HCT116 (cell line): ENCODE data around the gene ARSJ.

Source experiments
- EGR1 ChIP-seq: IDR thresholded peaks from 2 replicates; pipeline ENCODE4 v1.6.1; 2012; ENCODE audit warnings: low read depth
- ELF1 ChIP-seq: IDR thresholded peaks from 2 replicates; pipeline ENCODE4 v1.6.1; 2012; ENCODE audit warnings: low read depth, borderline replicate concordance
- MAX ChIP-seq: IDR thresholded peaks from 2 replicates; pipeline ENCODE4 v1.6.1; 2012
- POLR2AphosphoS5 ChIP-seq: IDR thresholded peaks from 2 replicates; pipeline ENCODE4 v1.6.1; 2011; ENCODE audit warnings: mild to moderate bottlenecking, low read depth, low read length, moderate library complexity
- RAD21 ChIP-seq: IDR thresholded peaks from 2 replicates; pipeline ENCODE4 v1.6.1; 2012; ENCODE audit warnings: low read depth, mild to moderate bottlenecking
- ZBTB33 ChIP-seq: IDR thresholded peaks from 2 replicates; pipeline ENCODE4 v1.6.1; 2011; ENCODE audit warnings: mild to moderate bottlenecking, low read length, moderate library complexity; ENCODE audit not compliant: insufficient replicate concordance; ENCODE audit errors: extremely low read depth
- TF ChIP-seq, protein P1 (sequence below), 3 experiments: fragments of 200-600 bp in 1 of 3; sonication (generic) in 1 of 3; IDR thresholded peaks in 2 of 3; conservative IDR thresholded peaks in 1 of 3; 2 replicates each; pipeline ENCODE4 v1.5.1; 2012 to 2017; ENCODE audit warnings: low read depth in 2 of 3, low read length in 2 of 3, antibody characterized with exemption in 1 of 3, borderline replicate concordance in 1 of 3, control low read depth in 1 of 3, mild to moderate bottlenecking in 1 of 3, mixed read lengths in 1 of 3, mixed run types in 1 of 3, moderate library complexity in 1 of 3; ENCODE audit not compliant: insufficient read depth in 1 of 3

GRCh38 chr4:113919611-113920010, 59.8 kb downstream of the ARSJ start:
- TF ChIP-seq, protein P1, sequence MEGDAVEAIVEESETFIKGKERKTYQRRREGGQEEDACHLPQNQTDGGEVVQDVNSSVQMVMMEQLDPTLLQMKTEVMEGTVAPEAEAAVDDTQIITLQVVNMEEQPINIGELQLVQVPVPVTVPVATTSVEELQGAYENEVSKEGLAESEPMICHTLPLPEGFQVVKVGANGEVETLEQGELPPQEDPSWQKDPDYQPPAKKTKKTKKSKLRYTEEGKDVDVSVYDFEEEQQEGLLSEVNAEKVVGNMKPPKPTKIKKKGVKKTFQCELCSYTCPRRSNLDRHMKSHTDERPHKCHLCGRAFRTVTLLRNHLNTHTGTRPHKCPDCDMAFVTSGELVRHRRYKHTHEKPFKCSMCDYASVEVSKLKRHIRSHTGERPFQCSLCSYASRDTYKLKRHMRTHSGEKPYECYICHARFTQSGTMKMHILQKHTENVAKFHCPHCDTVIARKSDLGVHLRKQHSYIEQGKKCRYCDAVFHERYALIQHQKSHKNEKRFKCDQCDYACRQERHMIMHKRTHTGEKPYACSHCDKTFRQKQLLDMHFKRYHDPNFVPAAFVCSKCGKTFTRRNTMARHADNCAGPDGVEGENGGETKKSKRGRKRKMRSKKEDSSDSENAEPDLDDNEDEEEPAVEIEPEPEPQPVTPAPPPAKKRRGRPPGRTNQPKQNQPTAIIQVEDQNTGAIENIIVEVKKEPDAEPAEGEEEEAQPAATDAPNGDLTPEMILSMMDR (IDR thresholded peaks at IDR 0.05 in 2 of 3, conservative IDR thresholded peaks at IDR 0.05 in 1 of 3; ENCODE audit: borderline replicate concordance in 1 of 3, insufficient read depth in 1 of 3, low read depth in 2 of 3, low read length in 2 of 3) = no peak
- TF ChIP-seq RAD21 (no peak), POLR2AphosphoS5 (no peak), MAX (no peak), EGR1 (no peak), ZBTB33 (no peak), ELF1 (no peak)
